ENCODE results near the gene MYO6.
A peak's percentile ranks its signal among the peaks of the same experiment; 100 is the strongest.

- no peak for TF ChIP-seq CTCF (IDR thresholded peaks at IDR 0.05)
- peak; percentile 81 to 93 (median 93) for TF ChIP-seq POLR2AphosphoS5 (IDR thresholded peaks at IDR 0.05)
- no peak for TF ChIP-seq EP300 (IDR thresholded peaks at IDR 0.05; ENCODE audit: low read depth)
- peak; percentile 94 for TF ChIP-seq POLR2A (IDR thresholded peaks at IDR 0.05)
These were observed at the start of gene MYO6 for GRCh38 chr6:75748743-75749538.
